ENCODE measurements around the gene GPRIN3.
A peak's percentile ranks its signal among the peaks of the same experiment; 100 is the strongest.

GPRIN3 gene

DNA sequence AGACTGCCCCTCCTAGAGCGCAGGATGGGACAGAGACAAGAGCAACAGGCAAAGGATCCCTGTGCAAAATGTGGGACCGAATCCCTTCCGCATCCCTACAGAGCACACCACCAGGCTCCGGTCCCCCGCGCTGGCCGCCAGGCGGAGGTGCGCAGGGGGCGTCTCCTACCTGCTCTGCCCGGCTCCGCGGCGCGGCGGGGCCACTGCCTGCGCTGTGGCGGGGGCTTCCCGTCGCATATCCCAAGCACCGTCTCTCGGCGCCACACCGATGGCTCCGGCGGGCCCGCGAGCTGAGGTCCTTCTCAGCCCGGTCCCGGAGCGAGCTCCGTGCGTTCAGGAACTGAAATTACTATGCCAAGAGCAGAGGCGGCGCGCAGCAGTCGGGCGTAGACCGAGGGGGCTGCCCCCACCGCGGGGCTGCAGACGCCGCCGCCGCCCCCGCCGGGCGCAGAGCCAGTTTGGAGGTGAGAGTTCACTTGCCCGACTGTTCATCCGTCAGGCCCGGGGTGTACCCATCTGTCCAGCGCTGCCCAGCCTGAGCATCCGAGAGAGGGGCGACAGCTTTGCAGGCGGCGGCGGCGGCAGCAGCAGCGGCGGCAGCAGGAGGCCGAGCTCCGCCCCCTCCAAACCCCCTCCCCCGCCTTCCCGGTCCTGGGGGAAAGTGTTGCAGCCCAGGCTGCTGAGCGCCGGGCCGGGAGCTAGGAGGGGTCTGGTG is at the start of gene GPRIN3:
Gene GPRIN3, minus strand, starts transcription at position 355 of the 715 bp plus-strand sequence. CDS start 57,690 bp downstream, outside the sequence.
- DNase-seq (ENCODE audit: low read depth, low spot score): peak; percentile 10
- in situ Hi-C loops (cut with HindIII; ENCODE audit: low sequenced_read_pairs): no loop called here
- H3K4me3 ChIP-seq (ENCODE audit: low read depth, low read length): peak within 1 kb of the TSS; percentile 40
- TF ChIP-seq, protein P1, sequence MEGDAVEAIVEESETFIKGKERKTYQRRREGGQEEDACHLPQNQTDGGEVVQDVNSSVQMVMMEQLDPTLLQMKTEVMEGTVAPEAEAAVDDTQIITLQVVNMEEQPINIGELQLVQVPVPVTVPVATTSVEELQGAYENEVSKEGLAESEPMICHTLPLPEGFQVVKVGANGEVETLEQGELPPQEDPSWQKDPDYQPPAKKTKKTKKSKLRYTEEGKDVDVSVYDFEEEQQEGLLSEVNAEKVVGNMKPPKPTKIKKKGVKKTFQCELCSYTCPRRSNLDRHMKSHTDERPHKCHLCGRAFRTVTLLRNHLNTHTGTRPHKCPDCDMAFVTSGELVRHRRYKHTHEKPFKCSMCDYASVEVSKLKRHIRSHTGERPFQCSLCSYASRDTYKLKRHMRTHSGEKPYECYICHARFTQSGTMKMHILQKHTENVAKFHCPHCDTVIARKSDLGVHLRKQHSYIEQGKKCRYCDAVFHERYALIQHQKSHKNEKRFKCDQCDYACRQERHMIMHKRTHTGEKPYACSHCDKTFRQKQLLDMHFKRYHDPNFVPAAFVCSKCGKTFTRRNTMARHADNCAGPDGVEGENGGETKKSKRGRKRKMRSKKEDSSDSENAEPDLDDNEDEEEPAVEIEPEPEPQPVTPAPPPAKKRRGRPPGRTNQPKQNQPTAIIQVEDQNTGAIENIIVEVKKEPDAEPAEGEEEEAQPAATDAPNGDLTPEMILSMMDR (IDR thresholded peaks at IDR 0.05; ENCODE audit: low read depth, low read length): no peak

DNA sequence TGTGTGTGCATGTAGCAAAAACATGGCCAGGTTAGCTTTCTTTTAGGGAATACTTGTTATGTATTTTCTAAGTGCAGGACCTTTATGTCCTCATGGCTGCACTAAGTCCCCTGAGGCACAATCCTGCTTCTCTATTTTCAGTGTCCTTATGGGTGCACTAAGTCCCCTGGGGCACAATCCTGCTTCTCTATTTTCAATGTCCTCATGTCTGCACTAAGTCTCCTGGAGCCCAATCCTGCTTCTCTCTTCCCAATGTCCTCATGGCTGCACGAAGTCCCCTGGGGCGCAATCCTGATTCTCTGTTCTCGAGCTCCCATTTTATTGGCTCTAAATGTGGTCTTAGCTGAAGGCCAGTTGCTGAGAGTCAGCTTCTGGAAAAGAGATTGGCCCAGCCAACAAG is 49.7 kb upstream of the GPRIN3 start:
- no peak for DNase-seq (ENCODE audit: low read depth, low spot score)
- in situ Hi-C loops (cut with HindIII; ENCODE audit: low sequenced_read_pairs): no loop called here
- H3K4me3 ChIP-seq (ENCODE audit: low read depth, low read length): no peak overlapping the region
- TF ChIP-seq, protein P1 (IDR thresholded peaks at IDR 0.05; ENCODE audit: low read depth, low read length): no peak

DNA sequence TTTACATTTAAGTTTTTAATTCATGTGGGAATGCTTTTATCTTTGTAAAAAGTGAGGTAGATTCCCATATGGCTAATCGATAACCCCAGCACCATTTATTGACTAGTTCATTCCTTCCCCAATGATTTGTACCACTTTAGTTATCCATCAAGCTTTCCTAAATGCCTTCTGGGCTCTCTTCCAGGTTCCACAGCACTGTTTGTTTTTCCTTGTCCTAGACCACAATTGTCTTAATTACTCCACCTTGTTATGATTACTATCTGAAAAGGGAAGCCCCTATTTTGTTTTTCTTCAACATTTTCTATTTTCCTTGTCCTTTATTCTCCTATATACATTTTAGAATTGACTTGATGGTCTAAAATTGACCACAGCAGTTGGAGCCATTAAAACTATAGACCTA is 48.5 kb upstream of the GPRIN3 start:
- TF ChIP-seq, protein P1 (IDR thresholded peaks at IDR 0.05; ENCODE audit: low read depth, low read length): no peak
- in situ Hi-C loops (cut with HindIII; ENCODE audit: low sequenced_read_pairs): no loop called here
- DNase-seq (ENCODE audit: low read depth, low spot score): no peak
- H3K4me3 ChIP-seq (ENCODE audit: low read depth, low read length): no peak overlapping the region

DNA sequence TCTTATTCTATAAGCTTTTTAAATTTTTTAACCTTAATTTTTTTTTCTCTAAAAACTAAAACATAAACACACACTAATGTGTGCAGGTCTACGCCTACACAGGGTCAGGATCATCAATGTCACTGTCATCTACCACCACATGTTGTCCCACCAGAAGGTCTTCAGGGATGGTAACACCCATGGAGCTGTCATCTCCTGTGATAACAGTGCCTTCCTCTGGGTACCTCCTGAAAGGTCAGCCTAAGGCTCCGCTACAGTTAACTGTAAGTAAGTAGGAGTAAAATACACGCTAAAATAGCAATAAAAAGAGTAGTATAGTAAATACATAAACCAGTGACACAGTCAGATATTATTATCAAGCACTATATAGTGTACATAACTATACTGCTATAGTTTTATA is 45.9 kb upstream of the GPRIN3 start:
- DNase-seq (ENCODE audit: low read depth, low spot score): no peak
- TF ChIP-seq, protein P1 (IDR thresholded peaks at IDR 0.05; ENCODE audit: low read depth, low read length): no peak
- no peak overlapping the region for H3K4me3 ChIP-seq (ENCODE audit: low read depth, low read length)
- in situ Hi-C loops (cut with HindIII; ENCODE audit: low sequenced_read_pairs): no loop called here

DNA sequence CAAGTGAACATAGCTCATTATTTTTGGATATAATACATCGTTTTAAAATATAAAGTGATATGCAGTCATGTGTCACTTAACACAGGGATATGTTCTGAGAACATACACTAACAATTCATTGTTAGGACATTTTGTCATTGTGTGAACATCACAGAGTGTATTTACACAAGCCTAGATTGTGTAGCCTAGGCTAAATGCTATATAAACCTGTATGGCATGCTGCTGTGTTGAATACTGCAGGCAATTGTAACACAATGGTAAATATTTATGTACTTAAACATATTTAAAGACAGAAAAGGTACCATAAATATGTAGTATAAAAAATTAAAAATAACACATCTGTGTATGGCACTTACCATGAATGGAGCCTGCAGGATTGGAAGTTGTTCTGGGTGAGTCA is 44.9 kb upstream of the GPRIN3 start:
- in situ Hi-C loops (cut with HindIII; ENCODE audit: low sequenced_read_pairs): no loop called here
- TF ChIP-seq, protein P1 (IDR thresholded peaks at IDR 0.05; ENCODE audit: low read depth, low read length): no peak
- no peak overlapping the region for H3K4me3 ChIP-seq (ENCODE audit: low read depth, low read length)
- no peak for DNase-seq (ENCODE audit: low read depth, low spot score)

DNA sequence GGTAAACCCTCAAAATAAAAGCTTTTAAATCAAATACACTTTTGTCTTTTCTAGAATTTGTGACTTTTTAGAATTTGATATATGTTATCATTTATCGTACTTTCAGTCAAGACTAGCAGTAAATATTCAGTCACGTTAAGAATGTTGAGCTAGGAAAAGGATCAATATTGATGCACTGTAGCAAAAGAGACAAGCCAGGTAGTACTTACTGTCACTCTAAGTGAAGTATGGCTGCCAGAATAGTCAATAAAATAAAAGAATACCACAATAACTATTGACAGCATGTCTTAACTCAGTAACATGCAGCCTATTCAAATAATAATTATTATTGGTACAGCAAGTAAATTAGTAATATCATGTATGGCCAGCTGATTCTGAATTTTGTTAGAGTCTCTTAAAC is 43.6 kb upstream of the GPRIN3 start:
- in situ Hi-C loops (cut with HindIII; ENCODE audit: low sequenced_read_pairs): no loop called here
- TF ChIP-seq, protein P1 (IDR thresholded peaks at IDR 0.05; ENCODE audit: low read depth, low read length): no peak
- DNase-seq (ENCODE audit: low read depth, low spot score): no peak
- no peak overlapping the region for H3K4me3 ChIP-seq (ENCODE audit: low read depth, low read length)
